Smooth muscle cell (in vitro differentiated cells): Measurements from ENCODE around the gene KMT5B. TPM values are rescaled to one million over a fixed set of nuclear protein-coding genes. Genes with fewer than 3 reads are reported as not detected.

Experiments used
- DNase-seq: peaks from one replicate; lab custom pipeline; 2025; ENCODE audit not compliant: unreplicated experiment; lab: John Stamatoyannopoulos, UW
- H2AFZ ChIP-seq: fragments of 200-600 bp; sonication (generic); 2 replicates; pipeline ENCODE4 v1.6.0; 2016; ENCODE audit warnings: antibody characterized with exemption, low read depth, mild to moderate bottlenecking
- H3F3A ChIP-seq: fragments of 200-600 bp; sonication (generic); 2 replicates; pipeline ENCODE4 v1.6.0; 2017; ENCODE audit warnings: antibody characterized with exemption, low read depth
- H3K27ac ChIP-seq: fragments of 200-600 bp; sonication (generic); 2 replicates; pipeline ENCODE4 v1.5.1; 2016; ENCODE audit warnings: low read depth, mild to moderate bottlenecking
- H3K27me3 ChIP-seq: fragments of 200-600 bp; sonication (generic); 2 replicates; pipeline ENCODE4 v1.6.1; 2016; ENCODE audit warnings: low read depth, mild to moderate bottlenecking
- H3K36me3 ChIP-seq: fragments of 200-600 bp; sonication (generic); 2 replicates; pipeline ENCODE4 v1.5.1; 2016; ENCODE audit warnings: low read depth
- H3K4me1 ChIP-seq: fragments of 200-600 bp; sonication (generic); 2 replicates; pipeline ENCODE4 v1.5.1; 2016; ENCODE audit warnings: low read depth
- H3K4me2 ChIP-seq: fragments of 200-600 bp; sonication (generic); 2 replicates; pipeline ENCODE4 v1.6.0; 2016; ENCODE audit warnings: mild to moderate bottlenecking
- H3K4me3 ChIP-seq: fragments of 200-600 bp; sonication (generic); 2 replicates; pipeline ENCODE4 v1.5.1; 2016; ENCODE audit warnings: mild to moderate bottlenecking
- H3K79me2 ChIP-seq: fragments of 200-600 bp; sonication (generic); 2 replicates; pipeline ENCODE4 v1.6.0; 2016; ENCODE audit warnings: low read depth, mild to moderate bottlenecking
- H3K9ac ChIP-seq: fragments of 200-600 bp; sonication (generic); 2 replicates; pipeline ENCODE4 v1.6.0; 2016; ENCODE audit warnings: low read depth
- H3K9me3 ChIP-seq: fragments of 200-600 bp; sonication (generic); replicated peaks from 2 replicates; pipeline ENCODE4 v1.5.1; 2016; ENCODE audit warnings: low read depth
- H4K20me1 ChIP-seq: fragments of 200-600 bp; sonication (generic); 2 replicates; pipeline ENCODE4 v1.6.0; 2016; ENCODE audit warnings: low read depth
- WGBS: methylation state at CpG from one replicate; pipeline ENCODE4 v1.1.7; 2016; ENCODE audit warnings: low lambda C conversion rate; 5-methylcytosine and 5-hydroxymethylcytosine counted together
- polyA plus RNA-seq: library from polyadenylated mRNA; unstranded; fragments of >200 nt; fragmentation: Nextera tagmentation; extraction: Ambion mirVana; gene quantifications from 2 replicates; pipeline ENCODE4 v1.2.1, GENCODE V29; 2016
- total RNA-seq: library from RNA; depleted of rRNA; stranded (reverse); fragments of >200 nt; gene quantifications from 2 replicates; pipeline ENCODE4 v1.2.3, GENCODE V29; 2014
- TF ChIP-seq, protein P1 (sequence below): fragments of 200-600 bp; sonication (generic); IDR thresholded peaks from 2 replicates; pipeline ENCODE4 v1.5.1; 2017; ENCODE audit warnings: borderline replicate concordance, mild to moderate bottlenecking, antibody characterized with exemption; ENCODE audit not compliant: insufficient read depth, poor library complexity, severe bottlenecking

The KMT5B gene
- total and polyA plus RNA-seq, 2 experiments from 2014 or later: 32.1 to 35.0 TPM

DNA sequence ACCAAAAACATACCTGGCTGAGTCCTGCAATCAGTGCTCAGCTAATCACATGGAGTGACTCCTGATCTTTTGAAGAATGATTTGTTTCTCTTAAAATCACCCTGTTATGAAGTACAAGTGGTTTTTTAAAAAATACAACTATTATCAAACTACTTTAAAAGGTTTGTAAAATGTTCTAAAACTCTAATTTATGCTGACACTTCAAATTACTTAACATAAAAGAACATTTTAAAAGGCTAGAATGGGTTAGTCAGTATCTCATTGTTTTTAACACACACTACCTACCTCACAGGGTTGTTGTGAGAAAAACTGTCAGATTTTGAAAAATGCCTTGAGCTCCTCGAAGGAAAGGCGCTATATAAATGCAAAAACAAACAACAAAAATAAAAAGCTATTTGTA, 33.2 kb downstream of the KMT5B start:
- H2AFZ ChIP-seq: no peak overlapping the region
- TF ChIP-seq, protein P1, sequence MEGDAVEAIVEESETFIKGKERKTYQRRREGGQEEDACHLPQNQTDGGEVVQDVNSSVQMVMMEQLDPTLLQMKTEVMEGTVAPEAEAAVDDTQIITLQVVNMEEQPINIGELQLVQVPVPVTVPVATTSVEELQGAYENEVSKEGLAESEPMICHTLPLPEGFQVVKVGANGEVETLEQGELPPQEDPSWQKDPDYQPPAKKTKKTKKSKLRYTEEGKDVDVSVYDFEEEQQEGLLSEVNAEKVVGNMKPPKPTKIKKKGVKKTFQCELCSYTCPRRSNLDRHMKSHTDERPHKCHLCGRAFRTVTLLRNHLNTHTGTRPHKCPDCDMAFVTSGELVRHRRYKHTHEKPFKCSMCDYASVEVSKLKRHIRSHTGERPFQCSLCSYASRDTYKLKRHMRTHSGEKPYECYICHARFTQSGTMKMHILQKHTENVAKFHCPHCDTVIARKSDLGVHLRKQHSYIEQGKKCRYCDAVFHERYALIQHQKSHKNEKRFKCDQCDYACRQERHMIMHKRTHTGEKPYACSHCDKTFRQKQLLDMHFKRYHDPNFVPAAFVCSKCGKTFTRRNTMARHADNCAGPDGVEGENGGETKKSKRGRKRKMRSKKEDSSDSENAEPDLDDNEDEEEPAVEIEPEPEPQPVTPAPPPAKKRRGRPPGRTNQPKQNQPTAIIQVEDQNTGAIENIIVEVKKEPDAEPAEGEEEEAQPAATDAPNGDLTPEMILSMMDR: no peak
- H3K36me3 ChIP-seq: peaks cover 20% of the 10 kb centered on the region
- peaks cover 8% of the 10 kb centered on the region for H3K79me2 ChIP-seq
- H4K20me1 ChIP-seq: peaks cover 26% of the 10 kb centered on the region
- H3K4me2 ChIP-seq: no peak overlapping the region
- no peaks in the 10 kb centered on the region for H3K9me3 ChIP-seq
- DNase-seq: no peak
- H3K27ac ChIP-seq: no peak overlapping the region
- no peak overlapping the region for H3K9ac ChIP-seq
- H3K4me1 ChIP-seq: no peaks in the 10 kb centered on the region
- H3K4me3 ChIP-seq: no peak overlapping the region
- no peaks in the 10 kb centered on the region for H3F3A ChIP-seq
- H3K27me3 ChIP-seq: no peaks in the 10 kb centered on the region
- WGBS: 95% methylated on average over 2 of the region's 2 CpGs

DNA sequence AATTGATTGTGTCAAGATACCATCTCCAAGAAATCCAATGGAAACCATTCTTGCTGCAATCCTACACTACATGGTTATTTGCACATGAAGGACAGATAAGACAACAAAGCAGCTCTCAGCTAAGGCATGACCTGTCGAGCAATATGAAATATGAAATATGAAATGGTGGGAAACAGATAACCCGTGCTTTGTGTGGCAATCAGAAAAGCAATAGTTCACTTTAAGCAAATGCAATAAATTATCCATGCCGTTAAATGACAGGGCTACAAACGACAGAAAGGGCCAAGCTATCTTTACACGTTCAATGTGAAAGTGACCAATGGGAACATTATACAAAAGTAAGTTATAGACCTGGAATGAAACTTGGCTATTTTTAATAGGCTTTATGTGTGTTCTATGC, 35.2 kb downstream of the KMT5B start:
- H3K9ac ChIP-seq: no peak overlapping the region
- no peak overlapping the region for H3K27ac ChIP-seq
- no peaks in the 10 kb centered on the region for H3F3A ChIP-seq
- TF ChIP-seq, protein P1: no peak
- H4K20me1 ChIP-seq: peaks cover 27% of the 10 kb centered on the region
- H3K79me2 ChIP-seq: peaks cover 8% of the 10 kb centered on the region
- H2AFZ ChIP-seq: no peak overlapping the region
- WGBS: 94% methylated on average over 5 of the region's 5 CpGs
- no peak for DNase-seq
- H3K4me3 ChIP-seq: no peak overlapping the region
- no peak overlapping the region for H3K4me2 ChIP-seq
- no peaks in the 10 kb centered on the region for H3K27me3 ChIP-seq
- H3K9me3 ChIP-seq: no peaks in the 10 kb centered on the region
- no peaks in the 10 kb centered on the region for H3K4me1 ChIP-seq
- peaks cover 33% of the 10 kb centered on the region for H3K36me3 ChIP-seq

DNA sequence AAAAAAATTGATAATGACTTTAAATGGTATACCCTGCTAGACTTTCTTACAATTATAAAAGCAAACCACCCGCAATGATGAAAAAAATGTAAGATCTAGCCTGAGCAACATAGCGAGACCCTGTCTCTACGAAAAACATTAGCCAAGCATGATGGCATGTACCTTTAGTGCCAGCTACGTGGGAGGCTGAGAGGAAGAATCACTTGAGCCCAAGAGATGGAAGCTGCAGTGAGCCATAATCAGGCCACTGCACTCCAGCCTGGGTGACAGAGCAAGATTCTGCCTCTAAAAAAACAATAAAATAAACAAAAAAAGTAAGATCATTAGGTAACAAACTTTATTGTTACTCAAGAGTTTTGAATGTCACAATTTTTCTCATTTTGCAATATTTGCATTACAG, 39.2 kb downstream of the KMT5B start:
- Histone ChIP-seq H3K9ac (no peak overlapping the region), H3K4me2 (no peak overlapping the region), H3K27me3 (no peaks in the 10 kb centered on the region), H3K9me3 (no peaks in the 10 kb centered on the region), H4K20me1 (peaks cover 10% of the 10 kb centered on the region), H2AFZ (no peak overlapping the region), H3K4me1 (no peaks in the 10 kb centered on the region), H3K27ac (no peak overlapping the region), H3K79me2 (no peaks in the 10 kb centered on the region), H3K4me3 (no peak overlapping the region), H3K36me3 (peaks cover 27% of the 10 kb centered on the region), H3F3A (no peaks in the 10 kb centered on the region)
- TF ChIP-seq, protein P1: no peak
- DNase-seq: no peak
- 96% methylated on average over 4 of the region's 4 CpGs for WGBS

DNA sequence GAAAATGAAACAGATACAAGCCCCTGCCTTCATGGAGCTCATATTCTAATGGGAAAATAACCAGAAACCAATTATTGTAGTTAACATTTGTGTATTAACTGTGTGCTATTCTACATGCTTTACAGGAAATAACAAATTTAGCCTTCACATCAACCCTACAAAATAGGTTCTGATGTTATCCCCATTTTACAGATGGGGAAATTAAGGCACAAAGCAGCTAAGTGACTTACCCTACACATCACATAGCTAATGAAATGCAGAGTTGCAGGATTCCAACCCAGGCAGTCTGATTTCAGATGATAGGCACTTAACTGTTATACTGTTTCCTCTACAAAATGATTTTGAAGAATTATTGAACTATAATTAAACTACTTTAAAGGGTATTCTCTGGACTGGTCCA, 43.7 kb downstream of the KMT5B start:
- no peaks in the 10 kb centered on the region for H3K9me3 ChIP-seq
- H3K27me3 ChIP-seq: no peaks in the 10 kb centered on the region
- no peaks in the 10 kb centered on the region for H3K79me2 ChIP-seq
- H3K36me3 ChIP-seq: peaks cover 41% of the 10 kb centered on the region
- no peak overlapping the region for H2AFZ ChIP-seq
- no peak overlapping the region for H3K27ac ChIP-seq
- H3K4me3 ChIP-seq: no peak overlapping the region
- no peak overlapping the region for H3K9ac ChIP-seq
- H3F3A ChIP-seq: no peaks in the 10 kb centered on the region
- H3K4me2 ChIP-seq: no peak overlapping the region
- H4K20me1 ChIP-seq: peaks cover 5% of the 10 kb centered on the region
- TF ChIP-seq, protein P1: no peak
- no peak for DNase-seq
- no peaks in the 10 kb centered on the region for H3K4me1 ChIP-seq
